ENCODE results near the gene UBR2.

UBR2 gene

DNA sequence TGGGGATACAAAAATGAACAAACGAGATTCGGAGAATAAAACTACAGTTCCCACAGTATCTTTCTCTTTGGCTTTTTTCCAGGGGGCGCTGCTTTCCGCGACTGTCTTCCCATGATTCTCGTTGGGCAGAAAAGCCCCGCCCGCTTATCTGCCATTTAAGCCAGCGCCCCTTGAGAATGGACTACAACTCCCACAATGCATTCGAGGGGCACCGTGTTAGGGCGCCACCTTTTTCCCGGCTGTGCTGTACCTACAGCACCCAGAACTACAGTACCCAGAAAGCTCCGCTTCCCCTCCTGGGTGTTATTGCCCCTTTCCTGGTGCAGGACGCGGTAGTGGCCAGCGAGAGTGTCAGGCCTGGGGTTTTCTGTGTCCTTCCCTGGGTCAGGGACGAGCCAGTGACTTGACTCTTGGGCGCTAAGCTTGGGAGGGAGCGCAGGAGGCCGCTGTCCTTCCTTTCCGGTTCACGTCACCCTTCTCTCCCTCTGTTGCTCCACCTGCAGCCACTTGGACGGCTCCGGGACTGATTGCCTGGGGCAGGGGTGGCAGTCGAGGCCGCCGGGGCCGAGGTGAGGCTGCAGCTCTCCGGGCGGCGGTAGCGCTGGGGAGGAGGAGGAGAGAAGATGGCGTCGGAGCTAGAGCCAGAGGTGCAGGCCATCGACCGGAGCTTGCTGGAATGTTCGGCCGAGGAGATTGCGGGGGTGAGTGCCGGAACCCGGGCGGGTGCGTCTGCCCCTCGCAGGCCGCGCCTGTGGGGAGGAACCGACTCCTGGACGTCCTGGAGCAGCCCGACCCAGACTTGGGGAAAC lies at the start of gene UBR2:
UBR2 (plus strand) TSS at position 333 of the 809 bp plus-strand sequence; CDS start at position 624, 291 bp downstream.
- DNase-seq (ENCODE audit: low read depth): peak; percentile 97

- DNase-seq (ENCODE audit: low read depth): no peak
Measured at GRCh38 chr6:42514745-42515144, 49.1 kb upstream of the UBR2 start.

DNA sequence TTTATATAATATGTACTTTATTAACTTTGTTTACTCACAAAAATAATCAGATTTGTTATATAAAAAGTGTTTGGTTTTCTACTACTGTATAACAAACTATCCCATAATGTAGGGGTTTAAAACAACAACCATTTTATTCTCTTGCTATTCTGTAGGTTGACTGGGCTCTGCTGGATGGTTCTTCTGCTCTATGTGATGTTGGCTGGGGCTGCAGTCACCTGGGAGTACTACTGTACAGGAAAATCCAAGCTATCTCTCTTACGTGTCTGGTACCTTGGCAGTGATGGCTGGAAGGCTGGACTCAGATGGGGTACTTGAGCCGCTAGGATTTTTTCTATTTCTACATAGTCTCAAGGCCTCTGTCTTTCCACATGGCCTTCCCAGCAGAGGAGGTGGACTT lies 44.0 kb upstream of the UBR2 start:
- no peak for DNase-seq (ENCODE audit: low read depth)

DNA sequence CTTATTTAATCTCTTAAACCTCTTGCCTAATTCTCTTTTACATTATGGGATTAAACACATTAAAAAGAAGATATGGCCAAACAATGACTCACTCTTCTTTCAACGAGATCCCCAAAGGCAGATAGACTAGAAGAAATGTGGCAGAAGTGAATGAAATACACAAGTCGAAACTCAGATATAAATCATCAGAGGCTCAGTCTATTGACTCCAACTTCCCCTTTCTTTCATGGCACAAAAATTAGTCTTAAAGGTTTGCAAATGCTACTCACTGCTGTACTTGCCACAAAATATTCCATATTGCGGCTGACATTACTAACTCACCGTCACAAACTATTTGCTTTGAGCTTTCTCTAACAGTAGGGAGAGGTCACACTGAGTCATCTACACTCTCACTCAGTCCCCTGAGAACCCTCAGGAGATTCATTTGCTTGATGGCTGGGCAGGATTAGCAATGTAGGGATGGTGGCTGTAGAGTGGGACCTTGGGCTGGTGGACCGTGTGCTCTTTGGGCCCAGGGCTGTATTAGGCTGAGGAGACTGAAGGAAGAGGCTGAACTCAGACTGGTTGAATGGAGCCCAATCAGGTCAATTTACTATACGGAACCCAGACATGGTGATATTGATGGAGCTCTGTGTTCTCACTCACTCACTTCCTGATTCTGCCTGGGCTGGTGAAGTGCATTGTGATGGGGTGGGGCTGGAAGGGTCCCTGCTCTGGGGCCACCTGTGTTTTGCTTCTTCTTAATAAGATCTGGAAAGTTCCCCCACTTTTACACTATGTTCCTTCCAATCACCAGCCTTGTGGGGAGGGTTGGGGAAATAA lies 42.8 kb upstream of the UBR2 start:
- DNase-seq (ENCODE audit: low read depth): no peak

DNA sequence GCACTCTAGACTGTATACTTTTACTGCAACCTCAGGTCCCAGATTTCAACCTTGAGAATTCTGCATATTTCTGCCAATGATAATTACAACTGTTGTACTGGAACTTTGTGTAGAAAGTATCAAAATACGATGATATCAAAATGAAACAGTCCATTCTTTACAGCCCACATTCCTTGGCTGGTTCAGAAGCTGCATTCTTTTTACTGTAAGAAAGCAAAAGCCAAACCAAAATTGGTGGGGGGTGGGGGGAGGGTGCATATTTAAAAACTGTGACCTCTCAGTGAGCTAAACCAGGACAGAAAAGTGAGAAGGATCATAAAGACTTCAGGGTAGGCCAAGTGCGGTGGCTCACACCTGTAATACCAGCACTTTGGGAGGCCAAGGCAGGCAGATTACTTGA lies 41.8 kb upstream of the UBR2 start:
- DNase-seq (ENCODE audit: low read depth): no peak

DNA sequence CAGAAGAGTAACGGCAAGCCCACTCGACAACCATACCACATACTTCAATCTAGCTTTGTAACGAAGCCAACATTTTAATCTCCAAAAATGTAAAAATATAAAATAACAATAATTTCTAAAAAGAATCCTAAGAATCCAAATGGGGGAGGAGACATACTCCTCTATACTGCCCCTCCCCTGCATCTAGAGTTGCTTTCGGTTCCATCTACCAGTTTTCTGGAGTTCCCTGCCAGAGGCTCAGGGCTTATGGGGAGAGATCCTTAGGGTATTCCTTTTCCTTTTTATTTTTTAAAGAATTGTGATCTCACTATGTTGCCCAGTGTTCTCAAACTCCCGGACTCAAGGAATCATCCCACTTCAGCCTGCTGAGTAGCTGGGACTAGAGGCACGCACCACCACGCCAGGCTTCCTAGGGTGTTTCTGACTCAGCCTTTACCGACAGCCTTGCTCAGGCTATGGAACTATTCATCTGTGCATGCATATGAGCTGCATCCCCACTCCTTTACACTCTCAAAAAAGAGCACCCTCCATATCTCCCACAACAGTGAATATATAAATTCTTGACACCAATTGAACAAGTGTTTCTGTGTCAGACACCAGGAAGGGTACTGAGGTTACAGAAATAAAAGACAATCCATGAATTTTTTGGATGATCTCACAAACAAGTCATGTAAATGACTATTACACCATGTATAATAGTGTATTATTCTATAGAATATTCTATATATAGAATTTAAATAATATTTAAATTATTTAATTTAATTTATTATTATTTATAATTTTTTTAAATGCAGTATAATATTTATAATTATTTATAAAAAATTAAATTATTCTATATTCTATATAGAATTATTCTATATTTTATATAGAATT lies 40.7 kb upstream of the UBR2 start:
- no peak for DNase-seq (ENCODE audit: low read depth)

DNA sequence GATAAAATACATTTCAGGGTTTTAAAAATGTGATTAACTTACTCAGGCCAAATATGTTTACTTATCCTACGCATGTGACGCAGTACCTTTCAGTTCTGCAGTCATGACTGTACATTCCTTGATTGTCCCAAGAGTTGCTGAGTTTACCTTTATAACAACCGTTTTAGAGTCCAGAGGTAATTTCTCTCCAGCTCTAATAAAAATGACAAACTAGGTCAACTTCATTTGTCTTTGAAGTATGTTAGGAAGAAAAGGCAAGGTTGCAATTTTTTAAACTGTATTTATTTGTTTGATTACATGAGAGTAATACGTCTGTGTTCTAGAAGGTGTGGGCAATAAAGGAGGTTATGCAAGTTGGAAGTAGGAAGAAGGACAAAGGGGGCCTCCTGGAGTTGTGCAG lies 38.6 kb upstream of the UBR2 start:
- no peak for DNase-seq (ENCODE audit: low read depth)

DNA sequence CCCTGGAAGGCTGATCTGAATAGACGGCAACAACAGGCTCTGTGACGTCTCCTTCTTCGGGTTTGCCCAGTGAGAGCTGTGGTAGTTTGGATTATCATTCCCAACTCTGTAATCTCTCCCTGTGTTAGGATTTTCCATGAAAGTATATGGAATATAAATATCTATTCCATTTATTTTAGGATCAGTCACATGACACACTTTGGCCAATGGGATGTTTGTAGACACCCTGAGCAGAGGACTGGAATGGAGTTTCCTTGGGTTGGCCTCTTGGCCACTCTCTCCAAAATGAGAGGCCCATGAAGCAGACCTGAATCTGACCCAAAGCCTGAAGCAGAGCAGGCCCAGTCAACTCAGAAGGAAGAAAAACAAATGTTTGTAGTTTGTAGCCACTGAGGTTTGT lies 37.2 kb upstream of the UBR2 start:
- DNase-seq (ENCODE audit: low read depth): no peak

GRCh38 chr6:42527204-42527603 lies 36.6 kb upstream of the UBR2 start:
- no peak for DNase-seq (ENCODE audit: low read depth)

- DNase-seq (ENCODE audit: low read depth): no peak
Measured at GRCh38 chr6:42530296-42530695, 33.5 kb upstream of the UBR2 start.

- no peak for DNase-seq (ENCODE audit: low read depth)
Measured at GRCh38 chr6:42530751-42531150, 33.1 kb upstream of the UBR2 start.

- peak; percentile 34 for DNase-seq (ENCODE audit: low read depth)
Measured at GRCh38 chr6:42532038-42532669, 31.7 kb upstream of the UBR2 start.

- DNase-seq (ENCODE audit: low read depth): no peak
Measured at GRCh38 chr6:42533794-42534193, 30.0 kb upstream of the UBR2 start.

- no peak for DNase-seq (ENCODE audit: low read depth)
Measured at GRCh38 chr6:42537536-42537935, 26.3 kb upstream of the UBR2 start.

- no peak for DNase-seq (ENCODE audit: low read depth)
Measured at GRCh38 chr6:42539135-42539534, 24.7 kb upstream of the UBR2 start.

DNA sequence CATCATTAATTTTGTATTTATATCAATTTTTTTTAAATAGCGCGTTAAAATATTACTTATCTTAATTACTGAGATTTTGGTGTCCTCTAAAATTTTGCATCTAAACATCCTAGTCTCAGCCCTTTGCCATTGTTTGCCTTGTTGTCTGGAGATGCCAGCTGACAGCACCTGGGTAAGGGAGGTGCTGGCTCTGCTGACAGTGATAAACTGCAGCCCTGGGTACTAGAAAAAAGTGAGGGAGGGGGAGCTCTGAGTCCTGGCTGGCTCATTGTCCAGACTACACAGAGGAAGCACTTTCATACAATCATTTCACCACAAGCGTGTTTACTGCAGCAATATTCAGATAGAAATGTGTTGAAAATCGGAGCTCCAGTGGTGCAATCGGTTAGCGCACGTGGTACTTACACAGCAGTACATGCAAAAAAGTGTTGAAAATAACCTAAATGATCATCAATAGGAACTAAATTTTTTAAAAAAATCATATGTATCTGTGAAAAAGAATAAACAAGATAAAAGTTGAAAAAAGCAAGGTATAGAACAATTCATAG lies 18.5 kb upstream of the UBR2 start:
- no peak for DNase-seq (ENCODE audit: low read depth)

- peak; percentile 54 for DNase-seq (ENCODE audit: low read depth)
Measured at GRCh38 chr6:42547407-42548329, 16.2 kb upstream of the UBR2 start.

DNA sequence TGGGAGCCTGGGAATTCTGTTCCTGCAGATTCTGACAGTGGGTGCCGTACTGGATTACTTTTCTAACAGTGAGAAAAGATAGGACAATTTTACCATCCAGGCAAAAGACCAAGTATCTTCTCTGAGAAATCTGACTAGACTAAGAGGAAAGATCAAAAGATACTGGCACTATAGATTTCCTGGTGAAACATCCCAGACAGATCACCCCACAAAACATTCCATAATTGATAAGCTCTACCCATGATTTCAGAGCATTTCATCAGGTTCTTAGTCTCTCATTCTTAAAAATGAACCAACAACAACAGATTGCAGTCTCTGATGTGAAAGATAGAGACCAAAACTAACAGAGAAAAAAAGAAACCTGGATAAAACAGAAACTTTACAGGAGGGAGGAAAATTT lies 13.6 kb upstream of the UBR2 start:
- DNase-seq (ENCODE audit: low read depth): no peak

GRCh38 chr6:42551217-42551616 lies 12.6 kb upstream of the UBR2 start:
- DNase-seq (ENCODE audit: low read depth): no peak

DNA sequence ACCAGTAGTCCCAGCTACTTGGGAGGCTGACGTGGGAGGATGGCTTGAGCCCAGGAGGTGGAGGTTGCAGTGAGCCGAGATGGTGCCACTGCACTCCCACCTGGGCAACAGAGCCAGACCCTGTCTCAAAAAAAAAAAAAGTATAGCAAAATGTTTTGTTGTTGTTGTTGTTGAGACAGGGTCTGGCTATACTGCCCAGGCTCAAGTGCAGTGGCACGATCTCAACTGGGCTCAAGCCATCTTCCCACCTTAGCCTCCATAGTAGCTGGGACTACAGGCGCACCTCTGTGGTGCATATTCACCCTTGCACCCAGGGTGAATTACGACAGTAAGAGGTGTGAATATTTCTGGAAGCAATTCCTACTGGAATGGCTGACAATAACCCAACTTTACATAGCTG lies 11.4 kb upstream of the UBR2 start:
- DNase-seq (ENCODE audit: low read depth): no peak

All from CMK (cell line).